Hepatocyte (in vitro differentiated cells): Measurements from ENCODE around the gene SERP2. TPM values are rescaled to one million over a fixed set of nuclear protein-coding genes. Genes with fewer than 3 reads are reported as not detected.
"Not testable (repeated sequence)": the region's sequence is repeated elsewhere in the genome, so short reads cannot be mapped to it uniquely, and the experiment has no call there.

ENCODE experiments used
- DNase-seq: peaks from one replicate; pipeline ENCODE4 v3.0.0-alpha.2; 2016; ENCODE audit warnings: low spot score
- H2AFZ ChIP-seq: fragments of 200-600 bp; sonication (generic); 2 replicates; pipeline ENCODE4 v1.6.0; 2016; ENCODE audit warnings: antibody characterized with exemption, mild to moderate bottlenecking
- H3K27ac ChIP-seq: fragments of 200-600 bp; sonication (generic); 2 replicates; pipeline ENCODE4 v1.5.1; 2016; ENCODE audit warnings: mild to moderate bottlenecking
- H3K27me3 ChIP-seq: fragments of 200-600 bp; sonication (generic); 2 replicates; pipeline ENCODE4 v1.6.1; 2016
- H3K36me3 ChIP-seq: fragments of 200-600 bp; sonication (generic); replicated peaks from 2 replicates; pipeline ENCODE4 v1.5.1; 2016; ENCODE audit warnings: low read depth; ENCODE audit not compliant: insufficient read depth
- H3K4me1 ChIP-seq: fragments of 200-600 bp; sonication (generic); 2 replicates; pipeline ENCODE4 v1.5.1; 2016; ENCODE audit warnings: mild to moderate bottlenecking, moderate library complexity; ENCODE audit not compliant: insufficient read depth
- H3K4me2 ChIP-seq: fragments of 200-600 bp; sonication (generic); 2 replicates; pipeline ENCODE4 v1.6.0; 2016
- H3K4me3 ChIP-seq: fragments of 200-600 bp; sonication (generic); 2 replicates; pipeline ENCODE4 v1.5.1; 2016; ENCODE audit warnings: mild to moderate bottlenecking
- H3K79me2 ChIP-seq: fragments of 200-600 bp; sonication (generic); 2 replicates; pipeline ENCODE4 v1.6.0; 2017; ENCODE audit warnings: mild to moderate bottlenecking
- H3K9me2 ChIP-seq: fragments of 200-600 bp; sonication (generic); replicated peaks from 2 replicates; pipeline ENCODE4 v1.6.0; 2017; ENCODE audit warnings: mild to moderate bottlenecking; ENCODE audit not compliant: insufficient read depth
- H3K9me3 ChIP-seq: fragments of 200-600 bp; sonication (generic); 2 replicates; pipeline ENCODE4 v1.5.1; 2016; ENCODE audit warnings: low read depth, mild to moderate bottlenecking
- H4K20me1 ChIP-seq: fragments of 200-600 bp; sonication (generic); 2 replicates; pipeline ENCODE4 v1.6.0; 2016; ENCODE audit warnings: mild to moderate bottlenecking; ENCODE audit not compliant: insufficient read depth, poor library complexity, severe bottlenecking
- CTCF ChIP-seq: fragments of 200-600 bp; sonication (generic); IDR thresholded peaks from 2 replicates; pipeline ENCODE4 v1.5.1; 2016; ENCODE audit warnings: antibody characterized with exemption, mild to moderate bottlenecking; ENCODE audit not compliant: poor library complexity
- EZH2 ChIP-seq: fragments of 200-600 bp; sonication (generic); IDR thresholded peaks from 2 replicates; pipeline ENCODE4 v1.6.1; 2016; ENCODE audit warnings: antibody characterized with exemption, mild to moderate bottlenecking, borderline replicate concordance
- EZH2phosphoT487 ChIP-seq: fragments of 200-600 bp; sonication (generic); IDR thresholded peaks from one replicate; pipeline ENCODE4 v1.6.1; 2018; ENCODE audit warnings: antibody characterized with exemption, mild to moderate bottlenecking, low read depth, moderate library complexity; ENCODE audit not compliant: unreplicated experiment, severe bottlenecking
- WGBS: methylation state at CpG from one replicate; pipeline ENCODE4 v1.1.6; 2016; ENCODE audit warnings: low lambda C conversion rate; ENCODE audit errors: missing lambda C conversion rate; 5-methylcytosine and 5-hydroxymethylcytosine counted together
- polyA plus RNA-seq: library from polyadenylated mRNA; unstranded; fragments of >200 nt; fragmentation: Nextera tagmentation; extraction: Ambion mirVana; gene quantifications from 2 replicates; pipeline ENCODE4 v1.2.1, GENCODE V29; 2016
- total RNA-seq: library from RNA; depleted of rRNA; stranded (reverse); fragments of >200 nt; gene quantifications from 2 replicates; pipeline ENCODE4 v1.2.3, GENCODE V29; 2014

SERP2 gene
- total RNA-seq (1.8 and 4.3 TPM in 2 replicates), polyA plus RNA-seq (7.7 and 7.9 TPM in 2 replicates)

DNA sequence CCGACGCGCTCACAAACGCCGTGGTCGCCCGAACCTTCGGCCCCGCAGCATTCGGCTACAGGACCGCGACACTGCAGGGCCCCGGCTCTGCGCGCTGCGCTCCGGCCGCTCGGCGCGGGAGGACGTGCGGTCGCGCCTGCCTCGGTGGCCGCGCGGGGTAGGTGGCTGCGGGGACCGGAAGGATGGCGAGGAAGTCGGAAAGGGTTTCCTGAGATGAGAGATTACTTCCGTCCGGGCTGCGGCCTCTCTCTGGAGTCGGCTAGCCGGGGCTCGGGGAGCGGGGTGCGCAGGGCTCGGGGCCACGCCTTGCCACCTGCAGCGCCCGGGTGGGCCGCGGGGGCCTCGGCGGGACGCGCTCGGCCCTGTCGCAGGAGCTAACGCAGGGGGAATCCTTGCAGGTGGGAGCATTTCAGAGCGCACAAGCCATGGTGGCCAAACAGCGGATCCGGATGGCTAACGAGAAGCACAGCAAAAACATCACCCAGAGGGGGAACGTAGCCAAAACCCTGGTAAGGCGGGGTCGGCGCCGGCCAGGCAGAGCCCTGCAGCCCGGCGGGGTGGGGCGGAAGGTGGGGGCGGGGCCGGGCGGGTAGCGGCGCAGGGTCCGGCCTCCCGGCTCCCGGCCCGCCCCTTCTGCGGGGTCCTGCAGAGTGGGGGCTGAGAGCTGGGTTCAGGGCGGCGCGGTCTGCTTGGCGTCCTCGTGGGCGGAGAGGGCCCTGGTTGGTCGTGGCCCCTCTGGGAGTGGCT, at the start of gene SERP2:
Gene SERP2 (plus strand): TSS at position 224 of the 747 bp plus-strand sequence. CDS start 202 bp downstream, at position 426.
- Histone ChIP-seq H3K27me3 (no peaks in the 10 kb centered on the region), H3K79me2 (peaks cover 5% of the 10 kb centered on the region), H3K4me3 (peak within 1 kb of the TSS; percentile 44), H3K9me3 (no peaks in the 10 kb centered on the region), H3K27ac (no peak within 1 kb of the TSS), H3K9me2 (no peaks in the 10 kb centered on the region), H3K4me1 (peaks cover 17% of the 10 kb centered on the region), H3K4me2 (peak within 1 kb of the TSS; percentile 90), H2AFZ (peak within 1 kb of the TSS; percentile 71), H3K36me3 (no peaks in the 10 kb centered on the region), H4K20me1 (no peaks in the 10 kb centered on the region)
- TF ChIP-seq CTCF (no peak), EZH2 (no peak), EZH2phosphoT487 (no peak)
- WGBS: 3% methylated on average over 53 of the region's 83 CpGs
- peak; percentile 55 for DNase-seq

DNA sequence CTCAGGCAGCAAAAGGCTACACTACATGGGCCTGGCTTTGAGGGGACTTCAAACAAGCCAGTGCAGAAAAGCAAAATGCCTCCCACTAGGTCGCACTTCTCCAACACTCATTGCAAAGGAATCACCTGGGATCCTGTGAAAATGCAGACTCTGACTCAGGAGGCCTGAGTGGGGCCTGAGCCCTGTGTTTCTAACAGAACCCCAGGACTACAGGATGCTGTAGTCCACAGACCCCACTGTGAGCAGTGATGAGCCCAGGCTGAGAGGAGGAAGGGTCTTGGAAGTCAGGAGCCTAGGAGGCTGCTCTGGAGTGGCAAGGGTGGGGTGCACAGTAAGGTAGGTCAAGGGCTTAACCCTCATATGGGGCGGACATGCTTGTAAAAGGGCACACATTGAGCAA, 46.7 kb upstream of the SERP2 start:
- Histone ChIP-seq H3K4me1 (peaks cover 7% of the 10 kb centered on the region), H3K36me3 (no peaks in the 10 kb centered on the region), H3K27ac (no peak overlapping the region), H3K4me3 (no peak overlapping the region), H3K27me3 (no peaks in the 10 kb centered on the region), H3K9me3 (no peaks in the 10 kb centered on the region), H3K4me2 (no peak overlapping the region), H3K79me2 (no peaks in the 10 kb centered on the region), H3K9me2 (no peaks in the 10 kb centered on the region), H4K20me1 (no peaks in the 10 kb centered on the region), H2AFZ (no peak overlapping the region)
- DNase-seq: no peak
- no peak for TF ChIP-seq EZH2
- TF ChIP-seq EZH2phosphoT487: no peak
- TF ChIP-seq CTCF: no peak
- WGBS: 93% methylated on average over 2 of the region's 2 CpGs

- DNase-seq, H4K20me1 ChIP-seq, H3K4me3 ChIP-seq, H3K79me2 ChIP-seq, H3K4me2 ChIP-seq, H2AFZ ChIP-seq, H3K36me3 ChIP-seq, H3K27ac ChIP-seq, H3K9me2 ChIP-seq, H3K9me3 ChIP-seq, H3K27me3 ChIP-seq: not testable (repeated sequence)
- H3K4me1 ChIP-seq: peaks cover 20% of the 10 kb centered on the region
Observed at GRCh38 chr13:44329041-44329440, 44.6 kb upstream of the SERP2 start.

- no peaks in the 10 kb centered on the region for H3K79me2 ChIP-seq
- H3K4me3 ChIP-seq: no peak overlapping the region
- TF ChIP-seq EZH2phosphoT487: no peak
- no peak for TF ChIP-seq EZH2
- no peak for TF ChIP-seq CTCF
- no peaks in the 10 kb centered on the region for H3K9me2 ChIP-seq
- WGBS: 89% methylated on average over 10 of the region's 10 CpGs
- H2AFZ ChIP-seq: no peak overlapping the region
- H3K36me3 ChIP-seq: no peaks in the 10 kb centered on the region
- H3K4me2 ChIP-seq: no peak overlapping the region
- H4K20me1 ChIP-seq: no peaks in the 10 kb centered on the region
- DNase-seq: no peak
- H3K9me3 ChIP-seq: no peaks in the 10 kb centered on the region
- H3K4me1 ChIP-seq: peaks cover 26% of the 10 kb centered on the region
- no peak overlapping the region for H3K27ac ChIP-seq
- no peaks in the 10 kb centered on the region for H3K27me3 ChIP-seq
Observed at GRCh38 chr13:44329909-44330545, 43.6 kb upstream of the SERP2 start.
